Neural progenitor cell (in vitro differentiated cells): ENCODE data around the gene GNAI2. TPM values are rescaled to one million over a fixed set of nuclear protein-coding genes. Genes with fewer than 3 reads are reported as not detected.

Source experiments
- DNase-seq: peaks from one replicate; pipeline ENCODE4 v3.0.0-alpha.2; 2016; ENCODE audit warnings: low spot score
- H2AFZ ChIP-seq: fragments of 200-600 bp; sonication (generic); replicated peaks from 2 replicates; pipeline ENCODE4 v1.6.1; 2016; ENCODE audit warnings: antibody characterized with exemption
- H3F3A ChIP-seq: fragments of 200-600 bp; sonication (generic); 2 replicates; pipeline ENCODE4 v1.6.1; 2016; ENCODE audit warnings: antibody characterized with exemption, low read depth
- H3K27ac ChIP-seq: fragments of 200-600 bp; sonication (generic); 2 replicates; pipeline ENCODE4 v1.5.1; 2016; ENCODE audit warnings: mild to moderate bottlenecking
- H3K27me3 ChIP-seq: fragments of 200-600 bp; sonication (generic); 2 replicates; pipeline ENCODE4 v1.6.1; 2016; ENCODE audit warnings: mild to moderate bottlenecking, moderate library complexity
- H3K36me3 ChIP-seq: fragments of 200-600 bp; sonication (generic); 2 replicates; pipeline ENCODE4 v1.5.1; 2016
- H3K4me1 ChIP-seq: fragments of 200-600 bp; sonication (generic); 2 replicates; pipeline ENCODE4 v1.6.1; 2016; ENCODE audit warnings: mixed run types
- H3K4me2 ChIP-seq: fragments of 200-600 bp; sonication (generic); 2 replicates; pipeline ENCODE4 v1.6.1; 2016
- H3K4me3 ChIP-seq: fragments of 200-600 bp; sonication (generic); 2 replicates; pipeline ENCODE4 v1.5.1; 2016
- H3K79me2 ChIP-seq: fragments of 200-600 bp; sonication (generic); 2 replicates; pipeline ENCODE4 v1.6.1; 2016; ENCODE audit warnings: low read depth
- H3K9ac ChIP-seq: fragments of 200-600 bp; sonication (generic); 2 replicates; pipeline ENCODE4 v1.6.1; 2016
- H3K9me3 ChIP-seq: fragments of 200-600 bp; sonication (generic); 2 replicates; pipeline ENCODE4 v1.5.1; 2016; ENCODE audit warnings: low read depth
- H4K20me1 ChIP-seq: fragments of 200-600 bp; sonication (generic); 2 replicates; pipeline ENCODE4 v1.6.1; 2016; ENCODE audit warnings: low read depth
- H3K27ac Mint-ChIP-seq: 3 replicates; pipeline ENCODE4 v1.8.0; 2021; ENCODE audit warnings: mixed read lengths
- H3K27me3 Mint-ChIP-seq: 2 replicates; pipeline ENCODE4 v1.8.0; 2022; ENCODE audit warnings: low read depth, mild to moderate bottlenecking, inconsistent platforms, moderate library complexity, mixed read lengths; ENCODE audit not compliant: insufficient read depth
- H3K36me3 Mint-ChIP-seq: 3 replicates; pipeline ENCODE4 v1.8.0; 2021; ENCODE audit warnings: mixed read lengths
- H3K4me1 Mint-ChIP-seq: 3 replicates; pipeline ENCODE4 v1.8.0; 2021; ENCODE audit warnings: mixed read lengths
- H3K4me3 Mint-ChIP-seq: 3 replicates; pipeline ENCODE4 v1.8.0; 2021; ENCODE audit warnings: mild to moderate bottlenecking, moderate library complexity, mixed read lengths
- H3K9me3 Mint-ChIP-seq: 3 replicates; pipeline ENCODE4 v1.8.0; 2020; ENCODE audit warnings: mixed read lengths
- EZH2 ChIP-seq: fragments of 200-600 bp; sonication (generic); IDR thresholded peaks from 2 replicates; pipeline ENCODE4 v1.6.1; 2017; ENCODE audit warnings: antibody characterized with exemption, mild to moderate bottlenecking, moderate library complexity
- EZH2phosphoT487 ChIP-seq: fragments of 200-600 bp; sonication (generic); IDR thresholded peaks from 2 replicates; pipeline ENCODE4 v1.6.1; 2017; ENCODE audit warnings: antibody characterized with exemption
- total RNA-seq: library from RNA; depleted of rRNA; stranded (reverse); fragments of >200 nt; gene quantifications from 2 replicates; pipeline ENCODE4 v1.2.3, GENCODE V29; 2015; ENCODE audit warnings: low replicate concordance
- TF ChIP-seq, protein P1 (sequence below): fragments of 200-600 bp; sonication (generic); IDR thresholded peaks from 2 replicates; pipeline ENCODE4 v1.5.1; 2017; ENCODE audit warnings: antibody characterized with exemption, mild to moderate bottlenecking

The GNAI2 gene
- total RNA-seq, 1 donor from 2014 or later: 249 TPM

DNA sequence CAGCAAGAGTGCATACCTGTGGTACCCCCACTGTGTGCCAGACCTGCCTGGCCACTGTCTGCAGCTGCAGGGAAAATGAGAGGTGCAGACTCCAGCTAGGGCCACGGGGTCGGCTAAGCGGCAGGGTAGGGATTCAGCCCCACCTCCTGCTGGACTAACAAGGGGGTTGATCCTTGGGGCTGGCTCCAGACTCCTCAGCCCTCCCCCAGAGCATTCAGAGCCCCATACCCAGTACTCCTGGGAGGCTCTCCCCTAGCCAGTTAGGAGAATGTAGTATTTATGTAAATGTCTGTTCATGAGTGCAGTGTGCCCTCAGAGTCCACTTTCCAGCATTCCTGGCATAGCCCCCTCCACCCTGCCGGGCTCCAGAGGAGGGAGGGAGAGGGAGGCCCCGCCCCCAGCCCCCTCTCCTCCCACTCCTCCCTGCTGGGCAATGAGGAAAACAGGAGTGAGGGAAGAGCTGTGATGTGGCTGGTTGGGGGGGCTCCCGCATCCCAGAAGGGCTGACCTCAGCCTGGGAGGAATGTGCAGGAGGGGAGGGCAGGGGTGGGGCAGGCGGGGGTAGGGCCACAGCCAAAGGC is 28.5 kb downstream of the GNAI2 start:
- Histone ChIP-seq H3K4me3 (peak overlapping the region; percentile 3), H3K4me1 (peaks cover 64% of the 10 kb centered on the region), H3K79me2 (no peaks in the 10 kb centered on the region), H4K20me1 (peaks cover 3% of the 10 kb centered on the region), H2AFZ (no peak overlapping the region), H3F3A (peaks cover 59% of the 10 kb centered on the region), H3K4me2 (peak overlapping the region; percentile 70), H3K27ac (peak overlapping the region; percentile 90), H3K9ac (no peak overlapping the region), H3K36me3 (no peaks in the 10 kb centered on the region), H3K27me3 (no peaks in the 10 kb centered on the region), H3K9me3 (no peaks in the 10 kb centered on the region)
- Mint-ChIP-seq H3K27me3 (peaks cover 12% of the 10 kb centered on the region), H3K9me3 (no peaks in the 10 kb centered on the region), H3K36me3 (no peaks in the 10 kb centered on the region), H3K27ac (peak overlapping the region; percentile 98), H3K4me3 (peak overlapping the region; percentile 14), H3K4me1 (peaks cover 75% of the 10 kb centered on the region)
- peak; percentile 94 for DNase-seq
- no peak for TF ChIP-seq EZH2phosphoT487
- TF ChIP-seq, protein P1, sequence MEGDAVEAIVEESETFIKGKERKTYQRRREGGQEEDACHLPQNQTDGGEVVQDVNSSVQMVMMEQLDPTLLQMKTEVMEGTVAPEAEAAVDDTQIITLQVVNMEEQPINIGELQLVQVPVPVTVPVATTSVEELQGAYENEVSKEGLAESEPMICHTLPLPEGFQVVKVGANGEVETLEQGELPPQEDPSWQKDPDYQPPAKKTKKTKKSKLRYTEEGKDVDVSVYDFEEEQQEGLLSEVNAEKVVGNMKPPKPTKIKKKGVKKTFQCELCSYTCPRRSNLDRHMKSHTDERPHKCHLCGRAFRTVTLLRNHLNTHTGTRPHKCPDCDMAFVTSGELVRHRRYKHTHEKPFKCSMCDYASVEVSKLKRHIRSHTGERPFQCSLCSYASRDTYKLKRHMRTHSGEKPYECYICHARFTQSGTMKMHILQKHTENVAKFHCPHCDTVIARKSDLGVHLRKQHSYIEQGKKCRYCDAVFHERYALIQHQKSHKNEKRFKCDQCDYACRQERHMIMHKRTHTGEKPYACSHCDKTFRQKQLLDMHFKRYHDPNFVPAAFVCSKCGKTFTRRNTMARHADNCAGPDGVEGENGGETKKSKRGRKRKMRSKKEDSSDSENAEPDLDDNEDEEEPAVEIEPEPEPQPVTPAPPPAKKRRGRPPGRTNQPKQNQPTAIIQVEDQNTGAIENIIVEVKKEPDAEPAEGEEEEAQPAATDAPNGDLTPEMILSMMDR: no peak
- TF ChIP-seq EZH2: no peak

DNA sequence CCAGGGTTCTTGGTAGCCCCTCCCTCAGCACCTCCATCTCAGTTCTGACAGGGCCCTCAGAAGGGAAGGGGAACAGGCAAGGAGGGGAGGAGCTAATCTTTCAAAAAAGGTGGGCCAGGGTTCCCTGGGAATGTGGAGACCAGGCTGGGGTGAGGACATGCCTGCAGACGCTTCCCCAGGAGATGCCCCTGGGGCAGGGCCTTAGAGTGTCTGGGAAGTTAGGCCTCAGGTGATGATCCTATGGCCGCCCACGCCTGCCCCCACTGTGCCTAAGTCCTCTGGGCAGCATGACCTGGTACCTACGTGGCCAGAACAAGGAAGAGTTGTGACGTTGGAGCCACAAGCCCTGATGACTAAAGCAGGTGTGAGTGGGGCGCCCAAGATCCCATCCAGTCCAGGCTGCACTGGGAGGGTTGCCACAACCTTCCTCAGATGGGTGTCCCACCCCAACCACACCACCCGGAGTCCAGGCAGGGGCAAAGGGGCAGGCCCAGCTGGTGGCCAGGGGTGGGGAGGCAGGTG is 29.0 kb downstream of the GNAI2 start:
- no peaks in the 10 kb centered on the region for H3K9me3 ChIP-seq
- Mint-ChIP-seq H3K36me3 (no peaks in the 10 kb centered on the region), H3K4me3 (peak overlapping the region; percentile 69), H3K9me3 (no peaks in the 10 kb centered on the region), H3K4me1 (peaks cover 77% of the 10 kb centered on the region), H3K27me3 (peaks cover 13% of the 10 kb centered on the region), H3K27ac (peak overlapping the region; percentile 98)
- no peaks in the 10 kb centered on the region for H3K79me2 ChIP-seq
- H3K9ac ChIP-seq: no peak overlapping the region
- TF ChIP-seq EZH2phosphoT487: no peak
- TF ChIP-seq EZH2: no peak
- TF ChIP-seq, protein P1: no peak
- peaks cover 64% of the 10 kb centered on the region for H3K4me1 ChIP-seq
- no peak for DNase-seq
- peak overlapping the region; percentile 70 for H3K4me2 ChIP-seq
- no peak overlapping the region for H2AFZ ChIP-seq
- H3K36me3 ChIP-seq: no peaks in the 10 kb centered on the region
- no peaks in the 10 kb centered on the region for H3K27me3 ChIP-seq
- no peaks in the 10 kb centered on the region for H4K20me1 ChIP-seq
- peaks cover 55% of the 10 kb centered on the region for H3F3A ChIP-seq
- H3K4me3 ChIP-seq: no peak overlapping the region
- H3K27ac ChIP-seq: peak overlapping the region; percentile 66

DNA sequence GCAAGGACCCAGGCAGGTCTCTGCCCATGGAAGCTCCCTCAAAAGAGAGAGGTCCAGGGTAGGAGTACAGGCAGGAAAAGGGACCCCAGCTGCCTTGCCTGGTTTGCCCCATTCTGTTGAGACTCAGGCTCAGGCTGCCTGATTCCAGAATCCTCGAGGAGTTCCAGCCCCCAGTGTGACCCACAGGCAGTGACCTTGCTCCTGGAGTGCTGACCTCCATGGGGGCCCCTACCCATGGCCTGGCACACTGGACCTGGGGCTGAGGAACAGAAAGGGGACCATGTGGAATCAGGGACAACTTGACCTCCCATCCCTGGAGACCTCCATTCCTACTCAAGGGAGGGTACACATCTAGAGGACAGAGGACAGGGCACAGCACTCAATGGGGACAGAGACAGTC is 29.6 kb downstream of the GNAI2 start:
- no peaks in the 10 kb centered on the region for H3K9me3 ChIP-seq
- H3K4me1 ChIP-seq: peaks cover 62% of the 10 kb centered on the region
- H3K27ac ChIP-seq: peak overlapping the region; percentile 66
- no peaks in the 10 kb centered on the region for H3K36me3 Mint-ChIP-seq
- no peak overlapping the region for H3K4me3 Mint-ChIP-seq
- no peaks in the 10 kb centered on the region for H3K27me3 ChIP-seq
- H4K20me1 ChIP-seq: no peaks in the 10 kb centered on the region
- peaks cover 76% of the 10 kb centered on the region for H3K4me1 Mint-ChIP-seq
- H3K9me3 Mint-ChIP-seq: no peaks in the 10 kb centered on the region
- no peak overlapping the region for H3K9ac ChIP-seq
- DNase-seq: no peak
- peaks cover 13% of the 10 kb centered on the region for H3K27me3 Mint-ChIP-seq
- H3K36me3 ChIP-seq: no peaks in the 10 kb centered on the region
- H3K79me2 ChIP-seq: no peaks in the 10 kb centered on the region
- no peak overlapping the region for H3K4me3 ChIP-seq
- H3K27ac Mint-ChIP-seq: peak overlapping the region; percentile 83
- peak overlapping the region; percentile 70 for H3K4me2 ChIP-seq
- TF ChIP-seq, protein P1: no peak
- TF ChIP-seq EZH2phosphoT487 (no peak), EZH2 (no peak)
- no peak overlapping the region for H2AFZ ChIP-seq
- peaks cover 51% of the 10 kb centered on the region for H3F3A ChIP-seq
